Liver (tissue), 9 donors: ENCODE results near the gene PTGS2. TPM values are rescaled to one million over a fixed set of nuclear protein-coding genes. Genes with fewer than 3 reads are reported as not detected.

ENCODE experiments used
- DNase-seq: peaks from one replicate; pipeline ENCODE4 v3.0.0-alpha.2; 2017; ENCODE audit warnings: low spot score
- H3K27ac ChIP-seq, 2 donors: one replicate each; pipeline ENCODE4 v1.7.0; 2013; ENCODE audit warnings: inconsistent platforms in 2 of 2, low read length in 2 of 2, control low read depth in 1 of 2, low read depth in 1 of 2, mild to moderate bottlenecking in 1 of 2
- H3K27me3 ChIP-seq, 4 donors: one replicate each; pipeline versions ENCODE4 v1.6.1 to v1.7.0; 2013; ENCODE audit warnings: low read length in 3 of 4, inconsistent platforms in 1 of 4, mild to moderate bottlenecking in 1 of 4, moderate library complexity in 1 of 4; ENCODE audit not compliant: control insufficient read depth in 4 of 4, insufficient read depth in 4 of 4
- H3K36me3 ChIP-seq, 4 donors: one replicate each; pipeline versions ENCODE4 v1.6.1 to v1.7.0; 2013; ENCODE audit warnings: low read length in 3 of 4, mild to moderate bottlenecking in 3 of 4, low read depth in 1 of 4, moderate library complexity in 1 of 4; ENCODE audit not compliant: control insufficient read depth in 4 of 4, insufficient read depth in 3 of 4
- H3K4me1 ChIP-seq, 4 donors: one replicate each; pipeline versions ENCODE4 v1.6.1 to v1.7.0; 2013; ENCODE audit warnings: low read length in 3 of 4, mild to moderate bottlenecking in 3 of 4, moderate library complexity in 1 of 4; ENCODE audit not compliant: control insufficient read depth in 4 of 4, insufficient read depth in 4 of 4
- H3K4me3 ChIP-seq, 3 donors: one replicate each; pipeline versions ENCODE4 v1.6.1 to v1.7.0; 2013; ENCODE audit warnings: low read length in 3 of 3, control low read depth in 1 of 3, low read depth in 1 of 3, mild to moderate bottlenecking in 1 of 3
- H3K9ac ChIP-seq, 2 donors: one replicate each; pipeline ENCODE4 v1.7.0; 2013; ENCODE audit warnings: low read length in 2 of 2, mild to moderate bottlenecking in 2 of 2, moderate library complexity in 2 of 2, control low read depth in 1 of 2, low read depth in 1 of 2
- H3K9me3 ChIP-seq, 4 donors: one replicate each; pipeline versions ENCODE4 v1.6.1 to v1.7.0; 2013; ENCODE audit warnings: low read length in 3 of 4; ENCODE audit not compliant: control insufficient read depth in 4 of 4
- ATF3 ChIP-seq: IDR thresholded peaks from 2 replicates; pipeline ENCODE4 v1.6.1; 2016; ENCODE audit warnings: antibody characterized with exemption
- CTCF ChIP-seq: fragments of 150-350 bp; IDR thresholded peaks from 2 replicates; pipeline ENCODE4 v1.5.1; 2017; ENCODE audit warnings: improper control_type of control experiment, low read depth, low read length; ENCODE audit not compliant: missing input control
- EGR1 ChIP-seq, 2 donors: IDR thresholded peaks; 2 replicates each; pipeline ENCODE4 v1.6.1; 2016 to 2018; ENCODE audit warnings: antibody characterized with exemption in 2 of 2, low read depth in 2 of 2
- FOXA1 ChIP-seq: IDR thresholded peaks from 2 replicates; pipeline ENCODE4 v1.6.1; 2016; ENCODE audit warnings: antibody characterized with exemption
- GABPA ChIP-seq, 2 donors: IDR thresholded peaks in 1 of 2; conservative IDR thresholded peaks in 1 of 2; 2 replicates each; pipeline ENCODE4 v1.6.1; 2016; ENCODE audit warnings: antibody characterized with exemption in 2 of 2, mild to moderate bottlenecking in 1 of 2, moderate library complexity in 1 of 2
- HNF4A ChIP-seq, 2 donors: conservative IDR thresholded peaks; 2 replicates each; pipeline ENCODE4 v1.6.1; 2016; ENCODE audit warnings: antibody characterized with exemption in 2 of 2, mild to moderate bottlenecking in 2 of 2
- HNF4G ChIP-seq: IDR thresholded peaks from 2 replicates; pipeline ENCODE4 v1.6.1; 2016; ENCODE audit warnings: antibody characterized with exemption
- JUND ChIP-seq, 2 donors: IDR thresholded peaks; 2 replicates each; pipeline ENCODE4 v1.6.1; 2016; ENCODE audit warnings: antibody characterized with exemption in 2 of 2
- MAX ChIP-seq: IDR thresholded peaks from 2 replicates; pipeline ENCODE4 v1.6.1; 2016; ENCODE audit warnings: antibody characterized with exemption
- NR2F2 ChIP-seq: IDR thresholded peaks from 2 replicates; pipeline ENCODE4 v1.6.1; 2016; ENCODE audit warnings: antibody characterized with exemption
- RAD21 ChIP-seq, 2 donors: IDR thresholded peaks; 2 replicates each; pipeline ENCODE4 v1.6.1; 2016; ENCODE audit warnings: antibody characterized with exemption in 2 of 2, mild to moderate bottlenecking in 2 of 2
- REST ChIP-seq: IDR thresholded peaks from 2 replicates; pipeline ENCODE4 v1.6.1; 2016; ENCODE audit warnings: antibody characterized with exemption, mild to moderate bottlenecking
- RXRA ChIP-seq, 2 donors: IDR thresholded peaks; 2 replicates each; pipeline ENCODE4 v1.6.1; 2017 to 2018; ENCODE audit warnings: antibody characterized with exemption in 2 of 2, mild to moderate bottlenecking in 1 of 2
- YY1 ChIP-seq: IDR thresholded peaks from 2 replicates; pipeline ENCODE4 v1.6.1; 2016; ENCODE audit warnings: antibody characterized with exemption, mild to moderate bottlenecking
- ZBTB33 ChIP-seq: IDR thresholded peaks from 2 replicates; pipeline ENCODE4 v1.6.1; 2016; ENCODE audit warnings: antibody characterized with exemption
- WGBS: extraction: QIAGEN DNeasy Blood & Tissue Kit; methylation state at CpG from one replicate; pipeline ENCODE4 v1.1.7; 2013; 5-methylcytosine and 5-hydroxymethylcytosine counted together
- polyA plus RNA-seq, 2 donors: library from polyadenylated mRNA; stranded (reverse) in 1 of 2; unstranded in 1 of 2; fragments of 200-250 nt in 1 of 2; fragments of >200 nt in 1 of 2; fragmentation: Nextera tagmentation in 1 of 2; extraction: Ambion mirVana in 1 of 2; gene quantifications; one replicate each; pipeline versions ENCODE4 v1.2.1 to v1.2.3, GENCODE V29; 2013 to 2015
- total RNA-seq, 2 donors: library from RNA; depleted of rRNA; stranded (reverse); fragments of >200 nt; gene quantifications; one replicate each; pipeline ENCODE4 v1.2.3, GENCODE V29; 2014
- donor health status: healthy.
- donor health status: healthy.
- donor health status: healthy.
- donor health status: healthy.
- donor health status: healthy.

PTGS2 gene
- total and polyA plus RNA-seq, 4 donors = 0.11 to 0.33 (median 0.29) TPM

- Histone ChIP-seq H3K9me3 (peaks cover 0 to 3% (median 0%) of the 10 kb centered on the region in 4 donors), H3K9ac (no peak overlapping the region), H3K4me1 (no peaks in the 10 kb centered on the region), H3K27ac (no peak overlapping the region), H3K36me3 (no peaks in the 10 kb centered on the region), H3K27me3 (no peaks in the 10 kb centered on the region), H3K4me3 (no peak overlapping the region)
- 84% methylated on average over 1 of the region's 1 CpG for WGBS
- TF ChIP-seq RAD21 (IDR thresholded peaks at IDR 0.05) (no peak), HNF4A (conservative IDR thresholded peaks at IDR 0.05) (no peak), ZBTB33 (no peak), YY1 (no peak), EGR1 (IDR thresholded peaks at IDR 0.05; ENCODE audit: low read depth in 2 of 2) (no peak)
- no peak for DNase-seq
Measured at GRCh38 chr1:186633116-186633515, 47.1 kb downstream of the PTGS2 start.

GRCh38 chr1:186629341-186629740, 50.9 kb downstream of the PTGS2 start:
- H3K36me3 ChIP-seq = no peaks in the 10 kb centered on the region
- no peak overlapping the region for H3K9ac ChIP-seq
- 79% methylated on average over 1 of the region's 1 CpG for WGBS
- no peak overlapping the region for H3K27ac ChIP-seq
- TF ChIP-seq REST = no peak
- TF ChIP-seq ZBTB33 = no peak
- TF ChIP-seq GABPA (IDR thresholded peaks at IDR 0.05 in 1 of 2, conservative IDR thresholded peaks at IDR 0.05 in 1 of 2) = no peak
- TF ChIP-seq HNF4G = no peak
- no peak for TF ChIP-seq MAX
- H3K9me3 ChIP-seq = peaks cover 0 to 3% (median 0%) of the 10 kb centered on the region in 4 donors
- no peak overlapping the region for H3K4me3 ChIP-seq
- no peak for DNase-seq
- peaks cover 0 to 4% (median 0%) of the 10 kb centered on the region in 4 donors for H3K27me3 ChIP-seq
- H3K4me1 ChIP-seq = no peaks in the 10 kb centered on the region

- peaks cover 0 to 4% (median 0%) of the 10 kb centered on the region in 4 donors for H3K27me3 ChIP-seq
- H3K4me1 ChIP-seq = no peaks in the 10 kb centered on the region
- no peak overlapping the region for H3K4me3 ChIP-seq
- H3K36me3 ChIP-seq = no peaks in the 10 kb centered on the region
- H3K9ac ChIP-seq = no peak overlapping the region
- H3K27ac ChIP-seq = no peak overlapping the region
- no peak for DNase-seq
- peaks cover 0 to 2% (median 0%) of the 10 kb centered on the region in 4 donors for H3K9me3 ChIP-seq
- TF ChIP-seq CTCF (no peak), HNF4G (no peak), ATF3 (no peak), ZBTB33 (no peak), RXRA (IDR thresholded peaks at IDR 0.05) (no peak), FOXA1 (no peak), GABPA (IDR thresholded peaks at IDR 0.05 in 1 of 2, conservative IDR thresholded peaks at IDR 0.05 in 1 of 2) (no peak), JUND (IDR thresholded peaks at IDR 0.05) (no peak), NR2F2 (no peak), MAX (no peak), RAD21 (IDR thresholded peaks at IDR 0.05) (no peak)
Measured at GRCh38 chr1:186628910-186629309, 51.3 kb downstream of the PTGS2 start.
